ENCODE data around the gene MCU. TPM values are rescaled to one million over a fixed set of nuclear protein-coding genes. Genes with fewer than 3 reads are reported as not detected.

MCU gene
- total RNA-seq, 6 experiments from 2014 or later, result 6.2 to 14.6 (median 10.4) TPM

GRCh38 chr10:72649291-72649690 lies 42.7 kb upstream of the MCU start:
- ATAC-seq (no peak), DNase-seq (no peak)
- TF ChIP-seq CTCF (IDR thresholded peaks at IDR 0.05), result no peak
- TF ChIP-seq POLR2A (IDR thresholded peaks at IDR 0.05), result no peak
- H3K27ac ChIP-seq, result no peak overlapping the region
- WGBS (ENCODE audit: insufficient coverage, low coverage, low lambda C conversion rate, missing lambda C conversion rate), result 34% methylated on average over 3 of the region's 5 CpGs
- no peaks in the 10 kb centered on the region for H3K9me3 ChIP-seq
- H3K27me3 ChIP-seq, result no peaks in the 10 kb centered on the region
- no peaks in the 10 kb centered on the region for H3K4me1 ChIP-seq
- no peak overlapping the region for H3K4me3 ChIP-seq
- intact Hi-C loops (cut with DNase I), result no loop called here
- H3K36me3 ChIP-seq, result no peaks in the 10 kb centered on the region

GRCh38 chr10:72653383-72654096 lies 38.4 kb upstream of the MCU start:
- H3K9me3 ChIP-seq, result no peaks in the 10 kb centered on the region
- DNase-seq (no peak), ATAC-seq (no peak)
- no peaks in the 10 kb centered on the region for H3K4me1 ChIP-seq
- 79% methylated on average over 6 of the region's 6 CpGs for WGBS (ENCODE audit: insufficient coverage, low coverage, low lambda C conversion rate, missing lambda C conversion rate)
- H3K4me3 ChIP-seq, result no peak overlapping the region
- H3K27ac ChIP-seq, result no peak overlapping the region
- H3K27me3 ChIP-seq, result no peaks in the 10 kb centered on the region
- intact Hi-C loops (cut with DNase I), result no loop called here
- H3K36me3 ChIP-seq, result no peaks in the 10 kb centered on the region
- TF ChIP-seq POLR2A (IDR thresholded peaks at IDR 0.05) (no peak), CTCF (IDR thresholded peaks at IDR 0.05) (no peak)

GRCh38 chr10:72654720-72655119 lies 37.2 kb upstream of the MCU start:
- intact Hi-C loops (cut with DNase I), result no loop called here
- no peaks in the 10 kb centered on the region for H3K27me3 ChIP-seq
- 60% methylated on average over 3 of the region's 3 CpGs for WGBS (ENCODE audit: insufficient coverage, low coverage, low lambda C conversion rate, missing lambda C conversion rate)
- TF ChIP-seq POLR2A (IDR thresholded peaks at IDR 0.05) (no peak), CTCF (IDR thresholded peaks at IDR 0.05) (no peak)
- no peaks in the 10 kb centered on the region for H3K36me3 ChIP-seq
- no peaks in the 10 kb centered on the region for H3K4me1 ChIP-seq
- DNase-seq (no peak), ATAC-seq (no peak)
- H3K9me3 ChIP-seq, result no peaks in the 10 kb centered on the region
- no peak overlapping the region for H3K4me3 ChIP-seq
- no peak overlapping the region for H3K27ac ChIP-seq

- Histone ChIP-seq H3K9me3 (no peaks in the 10 kb centered on the region), H3K36me3 (no peaks in the 10 kb centered on the region), H3K4me1 (no peaks in the 10 kb centered on the region), H3K27me3 (no peaks in the 10 kb centered on the region), H3K4me3 (no peak overlapping the region), H3K27ac (no peak overlapping the region)
- intact Hi-C loops (cut with DNase I), result no loop called here
- ATAC-seq (no peak), DNase-seq (no peak)
- TF ChIP-seq CTCF (IDR thresholded peaks at IDR 0.05) (no peak), POLR2A (IDR thresholded peaks at IDR 0.05) (no peak)
- WGBS (ENCODE audit: insufficient coverage, low coverage, low lambda C conversion rate, missing lambda C conversion rate), result 76% methylated on average over 4 of the region's 5 CpGs
These were observed 33.1 kb upstream of the MCU start for GRCh38 chr10:72658696-72659400.
